Adipose tissue (tissue), 3 donors: ENCODE results near the gene AMER2. TPM values are rescaled to one million over a fixed set of nuclear protein-coding genes. Genes with fewer than 3 reads are reported as not detected.

Experiments used
- H3K27ac ChIP-seq: one replicate; pipeline ENCODE4 v1.5.1; 2013; ENCODE audit warnings: low read depth, low read length
- WGBS, 3 donors: extraction: QIAGEN DNeasy Blood & Tissue Kit; methylation state at CpG; one replicate each; pipeline ENCODE4 v1.1.7; 2013; 5-methylcytosine and 5-hydroxymethylcytosine counted together
- polyA plus RNA-seq, 3 donors: library from polyadenylated mRNA; stranded (reverse); fragments of 200-250 nt; gene quantifications; one replicate each; pipeline ENCODE4 v1.2.3, GENCODE V29; 2013
- donor health status: healthy with polysubstance abuse.
- donor health status: Bipolar disorder and iron deficiency.
- donor health status: healthy.

The AMER2 gene
- polyA plus RNA-seq, 3 donors = 0.01 TPM; not detected in 2

GRCh38 chr13:25130944-25131343 is 41.1 kb downstream of the AMER2 start:
- H3K27ac ChIP-seq = no peak overlapping the region
- WGBS, 3 donors = 32 to 56% (median 43%) methylated on average over 3 of the region's 3 CpGs

GRCh38 chr13:25118378-25118905 is 53.6 kb downstream of the AMER2 start:
- H3K27ac ChIP-seq = no peak overlapping the region
- 34 to 48% (median 37%) methylated on average over 8 of the region's 8 CpGs for WGBS, 3 donors

GRCh38 chr13:25117312-25117711 is 54.8 kb downstream of the AMER2 start:
- 82 to 88% (median 83%) methylated on average over 15 to 16 of the region's 16 CpGs for WGBS, 3 donors
- H3K27ac ChIP-seq = no peak overlapping the region

GRCh38 chr13:25116044-25116443 is 56.0 kb downstream of the AMER2 start:
- H3K27ac ChIP-seq = no peak overlapping the region
- 23 to 75% (median 58%) methylated on average over 3 of the region's 3 CpGs for WGBS, 3 donors

GRCh38 chr13:25114220-25114619 is 57.9 kb downstream of the AMER2 start:
- WGBS, 3 donors = 19 to 29% (median 29%) methylated on average over 3 of the region's 3 CpGs
- no peak overlapping the region for H3K27ac ChIP-seq

GRCh38 chr13:25112695-25113255 is 59.3 kb downstream of the AMER2 start:
- no peak overlapping the region for H3K27ac ChIP-seq
- 58 to 75% (median 64%) methylated on average over 3 of the region's 3 CpGs for WGBS, 3 donors

Other genes with a start within 250 kb of the AMER2 start
- under 1 TPM; 0.12 to 0.22 (median 0.22) TPM for gene PABPC3, start 76.2 kb downstream of the AMER2 start, polyA plus RNA-seq
- gene MTMR6, start 115.2 kb upstream of the AMER2 start, polyA plus RNA-seq = 1 to 10 TPM; 6.4 to 9.4 (median 7.6) TPM
- 10 to 100 TPM in 2 of 3 donors, 1 to 10 TPM in 1; 5.9 to 14.1 (median 12.2) TPM for gene NUP58, start 129.3 kb upstream of the AMER2 start, polyA plus RNA-seq
- gene ATP8A2, start 199.7 kb upstream of the AMER2 start, polyA plus RNA-seq = under 1 TPM; 0.10 to 0.14 (median 0.11) TPM